ENCODE results near the gene MISP.

MISP gene

DNA sequence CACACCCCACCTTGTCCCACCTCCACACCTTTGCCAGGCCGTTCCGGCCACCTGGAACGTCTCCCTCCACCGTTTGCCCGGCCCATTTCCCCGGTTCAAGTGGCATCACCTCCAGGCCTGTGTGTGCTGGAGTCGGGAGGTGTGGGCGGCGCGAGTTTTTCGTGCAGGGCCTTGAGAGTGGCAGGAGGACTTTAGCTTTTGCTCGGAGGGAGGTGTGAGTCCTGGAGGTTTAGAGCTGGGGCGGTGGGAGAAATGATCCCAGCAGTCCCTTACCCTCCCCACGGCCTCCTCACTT lies 46.5 kb upstream of the MISP start:
- TF ChIP-seq MAX (IDR thresholded peaks at IDR 0.05), result no peak
- 0 out of 2 replicates have a peak, but pooled peaks have one; percentile 8 for TF ChIP-seq TEAD4 (IDR thresholded peaks at IDR 0.05)
- no peak for TF ChIP-seq FOXM1 (IDR thresholded peaks at IDR 0.05; ENCODE audit: borderline replicate concordance, low read depth)
- TF ChIP-seq CEBPB (IDR thresholded peaks at IDR 0.05), result no peak
- no peak for TF ChIP-seq EP300 (IDR thresholded peaks at IDR 0.05; ENCODE audit: borderline replicate concordance)
- 0 out of 2 replicates have a peak, but pooled peaks have one; percentile 21 for TF ChIP-seq TCF12 (IDR thresholded peaks at IDR 0.05; ENCODE audit: low read depth)
- TF ChIP-seq TAF1 (IDR thresholded peaks at IDR 0.05; ENCODE audit: low read depth), result no peak
- TF ChIP-seq NFIC (IDR thresholded peaks at IDR 0.05), result no peak
- TF ChIP-seq ZBTB7A (IDR thresholded peaks at IDR 0.05; ENCODE audit: low read depth), result no peak
- no peak for TF ChIP-seq REST (IDR thresholded peaks at IDR 0.05; ENCODE audit: low read depth)
- no peak for TF ChIP-seq YY1 (IDR thresholded peaks at IDR 0.05; ENCODE audit: low read depth)
- no peak for TF ChIP-seq CREB1 (IDR thresholded peaks at IDR 0.05; ENCODE audit: low read depth)
- TF ChIP-seq, protein P1, sequence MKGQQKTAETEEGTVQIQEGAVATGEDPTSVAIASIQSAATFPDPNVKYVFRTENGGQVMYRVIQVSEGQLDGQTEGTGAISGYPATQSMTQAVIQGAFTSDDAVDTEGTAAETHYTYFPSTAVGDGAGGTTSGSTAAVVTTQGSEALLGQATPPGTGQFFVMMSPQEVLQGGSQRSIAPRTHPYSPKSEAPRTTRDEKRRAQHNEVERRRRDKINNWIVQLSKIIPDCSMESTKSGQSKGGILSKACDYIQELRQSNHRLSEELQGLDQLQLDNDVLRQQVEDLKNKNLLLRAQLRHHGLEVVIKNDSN (IDR thresholded peaks at IDR 0.05), result no peak
- no peak for TF ChIP-seq RAD21 (IDR thresholded peaks at IDR 0.05; ENCODE audit: low read depth)
- 0 out of 2 replicates have a peak, but pooled peaks have one; percentile 19 for TF ChIP-seq EGR1 (IDR thresholded peaks at IDR 0.05)

- TF ChIP-seq CREB1 (IDR thresholded peaks at IDR 0.05; ENCODE audit: low read depth) (no peak), ZBTB7A (IDR thresholded peaks at IDR 0.05; ENCODE audit: low read depth) (peak; percentile 91), TCF12 (IDR thresholded peaks at IDR 0.05; ENCODE audit: low read depth) (no peak), FOXM1 (IDR thresholded peaks at IDR 0.05; ENCODE audit: borderline replicate concordance, low read depth) (no peak), TAF1 (IDR thresholded peaks at IDR 0.05; ENCODE audit: low read depth) (no peak), NFIC (IDR thresholded peaks at IDR 0.05) (no peak), CEBPB (IDR thresholded peaks at IDR 0.05) (no peak), EGR1 (IDR thresholded peaks at IDR 0.05) (no peak)
Measured at GRCh38 chr19:708154-709143, 42.5 kb upstream of the MISP start, which contains the start of gene PALM. Gene PALM (plus strand): TSS chr19:708935. CDS start chr19:709147, 212 bp downstream.

GRCh38 chr19:709196-709964 lies 41.5 kb upstream of the MISP start:
- TF ChIP-seq RAD21 (IDR thresholded peaks at IDR 0.05; ENCODE audit: low read depth), result no peak
- TF ChIP-seq ZBTB7A (IDR thresholded peaks at IDR 0.05; ENCODE audit: low read depth), result peak; percentile 69; the same call in 1 of the 2 replicates

GRCh38 chr19:709965-710571 lies 40.8 kb upstream of the MISP start:
- TF ChIP-seq TCF12 (IDR thresholded peaks at IDR 0.05; ENCODE audit: low read depth) (no peak), EP300 (IDR thresholded peaks at IDR 0.05; ENCODE audit: borderline replicate concordance) (no peak), TAF1 (IDR thresholded peaks at IDR 0.05; ENCODE audit: low read depth) (no peak), EGR1 (IDR thresholded peaks at IDR 0.05) (no peak), YY1 (IDR thresholded peaks at IDR 0.05; ENCODE audit: low read depth) (no peak), CEBPB (IDR thresholded peaks at IDR 0.05) (no peak), CREB1 (IDR thresholded peaks at IDR 0.05; ENCODE audit: low read depth) (no peak), REST (IDR thresholded peaks at IDR 0.05; ENCODE audit: low read depth) (no peak), TEAD4 (IDR thresholded peaks at IDR 0.05) (no peak), MAX (IDR thresholded peaks at IDR 0.05) (no peak), RAD21 (IDR thresholded peaks at IDR 0.05; ENCODE audit: low read depth) (no peak)
- TF ChIP-seq, protein P1 (IDR thresholded peaks at IDR 0.05), result no peak

DNA sequence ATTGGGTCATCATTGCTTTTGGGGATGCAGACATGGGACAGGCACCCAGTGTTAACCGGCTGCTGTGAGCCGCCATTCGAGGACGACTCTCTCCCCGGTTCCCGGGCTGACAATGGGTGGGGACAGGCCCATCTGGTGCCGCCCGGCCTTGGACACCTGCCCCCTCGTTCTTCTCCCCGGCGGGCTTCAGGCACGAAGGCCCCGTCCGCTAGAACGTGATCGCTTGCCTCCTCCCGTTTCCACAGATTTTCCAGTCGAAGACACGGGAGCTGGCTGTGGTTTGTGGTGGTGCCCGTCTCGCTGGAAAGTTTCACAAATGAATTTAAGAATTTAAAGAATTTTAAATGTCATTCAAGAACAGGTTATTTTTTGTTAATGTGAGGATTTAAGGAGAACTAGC lies 40.1 kb upstream of the MISP start:
- TF ChIP-seq EGR1 (IDR thresholded peaks at IDR 0.05) (no peak), TCF12 (IDR thresholded peaks at IDR 0.05; ENCODE audit: low read depth) (no peak), CREB1 (IDR thresholded peaks at IDR 0.05; ENCODE audit: low read depth) (no peak), TEAD4 (IDR thresholded peaks at IDR 0.05) (no peak), NFIC (IDR thresholded peaks at IDR 0.05) (no peak), YY1 (IDR thresholded peaks at IDR 0.05; ENCODE audit: low read depth) (no peak), ZBTB7A (IDR thresholded peaks at IDR 0.05; ENCODE audit: low read depth) (no peak), RAD21 (IDR thresholded peaks at IDR 0.05; ENCODE audit: low read depth) (no peak), REST (IDR thresholded peaks at IDR 0.05; ENCODE audit: low read depth) (no peak), MAX (IDR thresholded peaks at IDR 0.05) (no peak), FOXM1 (IDR thresholded peaks at IDR 0.05; ENCODE audit: borderline replicate concordance, low read depth) (no peak)
- TF ChIP-seq, protein P1 (IDR thresholded peaks at IDR 0.05), result no peak
